C4-2B (cell line): ENCODE data around the gene RIT2.
"Not testable (repeated sequence)": the region's sequence is repeated elsewhere in the genome, so short reads cannot be mapped to it uniquely, and the experiment has no call there.

ENCODE experiments used
- H3K27ac ChIP-seq: fragments of 450-650 bp; 2 replicates; pipeline ENCODE4 v1.5.1; 2017
- ZFX ChIP-seq: fragments of 450-650 bp; IDR thresholded peaks from 2 replicates; pipeline ENCODE4 v1.6.1; 2017
- TF ChIP-seq, protein P1 (sequence below): fragments of 450-650 bp; conservative IDR thresholded peaks from 2 replicates; pipeline ENCODE4 v1.5.1; 2017; ENCODE audit warnings: mild to moderate bottlenecking

The RIT2 gene

DNA sequence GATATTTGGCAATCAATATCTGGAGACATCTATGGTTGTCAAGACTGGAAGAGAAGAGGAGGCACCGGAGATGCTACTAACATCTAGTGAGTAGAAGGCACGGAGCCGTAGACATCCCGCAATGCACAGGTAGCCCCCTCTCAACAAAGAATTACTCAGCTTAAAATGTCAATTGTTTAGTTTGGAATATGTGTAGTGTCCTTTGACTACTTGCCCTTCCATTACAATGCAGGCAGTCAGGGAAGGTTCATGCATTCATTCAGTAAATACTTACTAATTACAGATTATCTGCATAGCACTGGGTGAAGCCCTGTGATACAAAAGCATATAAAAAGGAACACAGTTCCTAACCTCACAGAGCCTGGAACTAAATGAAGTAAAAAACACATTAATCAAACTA, 294.0 kb downstream of the RIT2 start:
- H3K27ac ChIP-seq: no peak overlapping the region
- TF ChIP-seq ZFX: no peak
- TF ChIP-seq, protein P1, sequence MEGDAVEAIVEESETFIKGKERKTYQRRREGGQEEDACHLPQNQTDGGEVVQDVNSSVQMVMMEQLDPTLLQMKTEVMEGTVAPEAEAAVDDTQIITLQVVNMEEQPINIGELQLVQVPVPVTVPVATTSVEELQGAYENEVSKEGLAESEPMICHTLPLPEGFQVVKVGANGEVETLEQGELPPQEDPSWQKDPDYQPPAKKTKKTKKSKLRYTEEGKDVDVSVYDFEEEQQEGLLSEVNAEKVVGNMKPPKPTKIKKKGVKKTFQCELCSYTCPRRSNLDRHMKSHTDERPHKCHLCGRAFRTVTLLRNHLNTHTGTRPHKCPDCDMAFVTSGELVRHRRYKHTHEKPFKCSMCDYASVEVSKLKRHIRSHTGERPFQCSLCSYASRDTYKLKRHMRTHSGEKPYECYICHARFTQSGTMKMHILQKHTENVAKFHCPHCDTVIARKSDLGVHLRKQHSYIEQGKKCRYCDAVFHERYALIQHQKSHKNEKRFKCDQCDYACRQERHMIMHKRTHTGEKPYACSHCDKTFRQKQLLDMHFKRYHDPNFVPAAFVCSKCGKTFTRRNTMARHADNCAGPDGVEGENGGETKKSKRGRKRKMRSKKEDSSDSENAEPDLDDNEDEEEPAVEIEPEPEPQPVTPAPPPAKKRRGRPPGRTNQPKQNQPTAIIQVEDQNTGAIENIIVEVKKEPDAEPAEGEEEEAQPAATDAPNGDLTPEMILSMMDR: no peak

DNA sequence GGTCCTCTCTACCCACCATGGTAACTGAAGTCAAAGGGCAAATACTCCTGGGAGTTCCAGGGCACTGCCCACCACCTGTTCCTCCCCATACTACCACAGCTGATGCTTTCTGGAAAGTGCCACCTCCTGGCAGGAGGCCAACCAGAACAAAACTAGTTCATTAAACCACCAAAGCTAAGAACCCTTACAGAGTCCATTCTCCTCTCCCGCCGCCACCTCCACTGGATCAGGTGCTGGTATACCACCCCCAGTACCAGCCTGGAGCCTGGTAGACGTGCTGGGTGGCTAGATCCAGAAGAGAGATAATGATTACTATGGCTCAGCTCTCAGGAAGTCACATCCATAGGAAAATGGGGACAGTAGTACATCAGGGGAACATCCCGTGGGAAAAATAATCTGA, 300.9 kb downstream of the RIT2 start:
- H3K27ac ChIP-seq: no peak overlapping the region; the same call in 1 of the 2 replicates
- no peak for TF ChIP-seq ZFX
- TF ChIP-seq, protein P1: no peak

DNA sequence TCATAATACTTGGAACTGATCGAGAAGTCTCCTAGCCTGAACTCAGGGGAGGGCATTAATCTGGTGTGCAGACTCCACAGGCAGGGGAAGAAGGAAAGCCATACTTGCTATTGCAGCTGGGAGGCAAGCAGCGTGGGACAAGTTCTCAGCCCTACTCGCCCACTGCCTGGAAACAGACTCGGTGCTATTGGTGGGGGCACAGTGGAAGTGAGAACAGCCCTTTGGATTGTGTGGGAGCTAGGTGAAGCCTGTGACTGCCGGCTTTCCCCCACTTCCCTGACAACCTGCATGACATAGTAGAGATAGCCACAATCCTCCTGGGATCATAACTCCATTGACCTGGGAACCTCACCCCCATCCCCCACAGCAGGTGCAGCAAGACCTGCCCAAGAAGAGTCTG, 301.3 kb downstream of the RIT2 start:
- no peak overlapping the region; the same call in 1 of the 2 replicates for H3K27ac ChIP-seq
- TF ChIP-seq ZFX: no peak
- TF ChIP-seq, protein P1: no peak

DNA sequence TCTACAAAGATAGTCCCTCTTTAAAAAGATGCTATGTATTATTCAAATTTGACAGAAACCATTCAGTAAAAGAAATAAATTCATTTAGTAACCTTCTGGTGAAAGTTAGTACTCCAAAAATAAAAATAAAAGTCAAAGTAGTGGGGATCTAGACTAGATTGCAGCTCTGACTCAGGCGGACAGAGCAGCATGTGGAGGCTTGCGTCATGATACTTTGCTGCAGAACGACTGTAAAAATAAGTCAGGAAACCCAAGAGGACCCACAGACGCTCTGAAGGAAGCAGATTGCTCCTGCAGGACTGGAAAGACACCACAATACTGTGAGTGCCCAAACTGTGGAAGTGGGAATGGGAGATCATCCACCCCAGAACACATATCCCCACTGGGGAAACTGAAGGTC, 301.9 kb downstream of the RIT2 start:
- TF ChIP-seq ZFX: no peak
- TF ChIP-seq, protein P1: no peak
- H3K27ac ChIP-seq: no peak overlapping the region; the same call in 1 of the 2 replicates

- TF ChIP-seq, protein P1: no peak
- TF ChIP-seq ZFX: no peak
- H3K27ac ChIP-seq: no peak overlapping the region
These were observed 307.6 kb downstream of the RIT2 start for GRCh38 chr18:42807887-42808286.

DNA sequence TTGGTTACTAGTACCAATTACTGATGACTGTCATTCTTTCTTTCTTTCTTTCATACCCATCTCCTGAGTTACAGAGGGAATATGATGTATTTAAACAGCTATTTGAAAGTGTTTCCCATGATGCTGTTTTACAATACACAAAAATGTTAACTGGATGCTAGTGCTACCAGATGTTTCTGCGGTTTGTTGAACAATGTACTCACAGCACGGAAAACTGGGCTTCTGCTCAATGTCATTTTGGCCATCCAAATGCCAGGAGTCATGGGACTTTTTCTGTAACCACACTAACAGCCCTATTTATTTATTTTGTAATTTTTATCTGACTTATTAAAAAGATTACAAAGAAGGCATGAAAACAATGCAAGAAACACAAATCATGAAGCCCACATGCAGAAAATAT, 313.8 kb downstream of the RIT2 start:
- no peak for TF ChIP-seq ZFX
- TF ChIP-seq, protein P1: no peak
- no peak overlapping the region for H3K27ac ChIP-seq

DNA sequence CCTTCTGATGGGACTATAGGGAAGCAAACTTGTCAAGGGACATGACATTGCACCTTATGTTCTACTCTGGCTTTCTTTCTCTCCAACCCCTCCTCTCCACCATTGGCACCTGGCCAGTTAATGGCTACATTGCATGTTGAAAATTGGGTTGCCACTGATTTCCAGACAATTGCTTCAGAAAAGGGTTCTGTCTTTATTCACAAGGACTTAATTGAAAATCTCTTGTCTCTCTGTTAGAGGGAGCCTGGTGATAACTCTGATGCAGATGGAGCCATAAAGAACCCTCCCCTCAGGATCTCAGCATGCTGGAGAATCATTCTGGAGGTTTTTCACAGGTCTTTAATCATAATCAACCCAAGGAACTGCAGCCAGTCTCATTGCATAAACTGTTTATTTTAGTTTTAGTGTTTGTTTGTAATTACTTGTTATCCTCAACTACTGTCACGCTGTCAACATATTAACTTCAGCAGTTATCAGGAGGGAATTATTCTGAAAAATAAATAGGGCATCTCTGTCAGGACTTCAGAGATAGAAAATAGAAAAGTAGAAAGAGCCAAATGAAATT, 316.8 kb downstream of the RIT2 start:
- TF ChIP-seq, protein P1: no peak
- TF ChIP-seq ZFX: no peak
- no peak overlapping the region for H3K27ac ChIP-seq

GRCh38 chr18:42795213-42795789, 320.2 kb downstream of the RIT2 start:
- H3K27ac ChIP-seq: not testable (repeated sequence)
